Activated T-cell treated with anti-CD3 and anti-CD28 coated beads, Interleukin-2, amount 50 U/mL, for 72 hours (primary cell): Measurements from ENCODE around the gene MRPL1. TPM values are rescaled to one million over a fixed set of nuclear protein-coding genes. Genes with fewer than 3 reads are reported as not detected.

ENCODE experiments used
- ATAC-seq, 2 donors: fragments of 150-1000 bp; cut with Tn5 transposase; replicated peaks in 1 of 2; 2 replicates each; pipeline ENCODE4 v1.10.0; 2021; ENCODE audit warnings: moderate library complexity in 2 of 2, mild to moderate bottlenecking in 1 of 2
- DNase-seq, 2 donors: peaks; one replicate each; pipeline ENCODE4 v3.0.0; 2021 to 2022; ENCODE audit warnings: mixed read lengths in 1 of 2
- H3K27ac Mint-ChIP-seq: one replicate; pipeline ENCODE4 v1.8.0; 2022; ENCODE audit warnings: mild to moderate bottlenecking, moderate library complexity, mixed read lengths
- H3K27me3 Mint-ChIP-seq: one replicate; pipeline ENCODE4 v1.8.0; 2022; ENCODE audit warnings: low read depth, mixed read lengths
- H3K36me3 Mint-ChIP-seq, 2 donors: one replicate each; pipeline ENCODE4 v1.8.0; 2022; ENCODE audit warnings: mixed read lengths in 2 of 2, mild to moderate bottlenecking in 1 of 2; ENCODE audit not compliant: insufficient read depth in 2 of 2
- H3K4me1 Mint-ChIP-seq: one replicate; pipeline ENCODE4 v1.8.0; 2022; ENCODE audit warnings: low read depth, mixed read lengths
- H3K4me3 Mint-ChIP-seq, 2 donors: one replicate each; pipeline ENCODE4 v1.8.0; 2022; ENCODE audit warnings: mild to moderate bottlenecking in 2 of 2, mixed read lengths in 2 of 2, moderate library complexity in 2 of 2
- H3K9me3 Mint-ChIP-seq, 2 donors: one replicate each; pipeline ENCODE4 v1.8.0; 2022; ENCODE audit warnings: mixed read lengths in 2 of 2
- total RNA-seq, 2 donors: library from RNA; stranded (reverse); gene quantifications; one replicate each; pipeline ENCODE4 v1.2.3, GENCODE V29; 2022

Gene MRPL1
- 10 to 100 TPM; 39.3 to 76.8 TPM for total RNA-seq

GRCh38 chr4:77862478-77863216 is at the start of gene MRPL1:
Gene MRPL1 (plus strand): TSS chr4:77862830. CDS start chr4:77862849, 19 bp downstream.
- DNase-seq: peak; percentile 86 to 89
- Mint-ChIP-seq H3K4me1 (peaks cover 87% of the 10 kb centered on the region), H3K9me3 (no peaks in the 10 kb centered on the region), H3K4me3 (peak within 1 kb of the TSS; percentile 97 to 98), H3K27ac (peak within 1 kb of the TSS; percentile 100), H3K27me3 (no peaks in the 10 kb centered on the region), H3K36me3 (peaks cover 14 to 18% of the 10 kb centered on the region in 2 donors)
- ATAC-seq: peak; percentile 69 to 76

- Mint-ChIP-seq H3K4me3 (peak overlapping the region; percentile 58 to 82), H3K27me3 (no peaks in the 10 kb centered on the region), H3K4me1 (peaks cover 72% of the 10 kb centered on the region), H3K36me3 (peaks cover 12 to 34% of the 10 kb centered on the region in 2 donors), H3K9me3 (no peaks in the 10 kb centered on the region), H3K27ac (peak overlapping the region; percentile 78)
- ATAC-seq: no peak
- DNase-seq: no peak
Observed at GRCh38 chr4:77815636-77816035, 47.0 kb upstream of the MRPL1 start.

- Mint-ChIP-seq H3K36me3 (peaks cover 14 to 30% of the 10 kb centered on the region in 2 donors), H3K4me1 (peaks cover 72% of the 10 kb centered on the region), H3K27ac (peak overlapping the region; percentile 89), H3K27me3 (no peaks in the 10 kb centered on the region), H3K9me3 (no peaks in the 10 kb centered on the region), H3K4me3 (peak overlapping the region; percentile 71 to 80)
- ATAC-seq (no peak), DNase-seq (no peak)
Observed at GRCh38 chr4:77816546-77816945, 46.1 kb upstream of the MRPL1 start.

GRCh38 chr4:77817304-77818072 is 45.1 kb upstream of the MRPL1 start:
- peak overlapping the region; percentile 83 for H3K27ac Mint-ChIP-seq
- peak overlapping the region; percentile 89 to 100 for H3K4me3 Mint-ChIP-seq
- peaks cover 72% of the 10 kb centered on the region for H3K4me1 Mint-ChIP-seq
- H3K36me3 Mint-ChIP-seq: peaks cover 14 to 23% of the 10 kb centered on the region in 2 donors
- no peaks in the 10 kb centered on the region for H3K27me3 Mint-ChIP-seq
- DNase-seq: no peak
- ATAC-seq: no peak
- no peaks in the 10 kb centered on the region for H3K9me3 Mint-ChIP-seq

GRCh38 chr4:77818073-77818601 is 44.5 kb upstream of the MRPL1 start:
- peak overlapping the region; percentile 89 to 100 for H3K4me3 Mint-ChIP-seq
- no peaks in the 10 kb centered on the region for H3K9me3 Mint-ChIP-seq
- H3K36me3 Mint-ChIP-seq: peaks cover 14 to 23% of the 10 kb centered on the region in 2 donors
- ATAC-seq: peak in 1 of 2 donors; percentile 14
- peak overlapping the region; percentile 83 for H3K27ac Mint-ChIP-seq
- H3K4me1 Mint-ChIP-seq: peaks cover 72% of the 10 kb centered on the region
- DNase-seq: peak; percentile 52 to 57
- no peaks in the 10 kb centered on the region for H3K27me3 Mint-ChIP-seq

- peak; percentile 17 to 35 for ATAC-seq
- Mint-ChIP-seq H3K4me1 (peaks cover 66% of the 10 kb centered on the region), H3K27me3 (no peaks in the 10 kb centered on the region), H3K4me3 (peak within 1 kb of the TSS; percentile 99 to 100), H3K27ac (peak within 1 kb of the TSS; percentile 100), H3K36me3 (peaks cover 14 to 23% of the 10 kb centered on the region in 2 donors), H3K9me3 (no peaks in the 10 kb centered on the region)
- peak; percentile 74 to 85 for DNase-seq
Observed at GRCh38 chr4:77818602-77819403, 43.8 kb upstream of the MRPL1 start, which contains the start of gene CNOT6L. Gene CNOT6L (minus strand): TSS chr4:77819368. CDS start chr4:77819308, 60 bp downstream.

- peak in 1 of 2 donors; percentile 84 for DNase-seq
- Mint-ChIP-seq H3K27me3 (no peaks in the 10 kb centered on the region), H3K9me3 (no peaks in the 10 kb centered on the region), H3K4me1 (peaks cover 60% of the 10 kb centered on the region), H3K36me3 (peaks cover 14 to 21% of the 10 kb centered on the region in 2 donors), H3K4me3 (peak overlapping the region; percentile 99 to 100), H3K27ac (peak overlapping the region; percentile 98)
- ATAC-seq: peak; percentile 15 to 16
Observed at GRCh38 chr4:77819404-77819842, 43.2 kb upstream of the MRPL1 start.

- ATAC-seq: peak; percentile 80 to 81
- H3K9me3 Mint-ChIP-seq: peaks cover 0 to 4% of the 10 kb centered on the region in 2 donors
- peak overlapping the region; percentile 91 to 99 for H3K4me3 Mint-ChIP-seq
- H3K27ac Mint-ChIP-seq: peak overlapping the region; percentile 100
- H3K4me1 Mint-ChIP-seq: peaks cover 54% of the 10 kb centered on the region
- H3K36me3 Mint-ChIP-seq: peaks cover 14 to 21% of the 10 kb centered on the region in 2 donors
- DNase-seq: peak; percentile 97 to 98
- no peaks in the 10 kb centered on the region for H3K27me3 Mint-ChIP-seq
Observed at GRCh38 chr4:77819843-77820648, 42.6 kb upstream of the MRPL1 start.

GRCh38 chr4:77820649-77821561 is 41.7 kb upstream of the MRPL1 start:
- DNase-seq: peak; percentile 54 to 58
- H3K36me3 Mint-ChIP-seq: peaks cover 14 to 21% of the 10 kb centered on the region in 2 donors
- peak overlapping the region; percentile 100 for H3K27ac Mint-ChIP-seq
- peaks cover 45% of the 10 kb centered on the region for H3K4me1 Mint-ChIP-seq
- peak; percentile 30 to 31 for ATAC-seq
- peaks cover 0 to 4% of the 10 kb centered on the region in 2 donors for H3K9me3 Mint-ChIP-seq
- H3K4me3 Mint-ChIP-seq: peak overlapping the region; percentile 91 to 99
- H3K27me3 Mint-ChIP-seq: no peaks in the 10 kb centered on the region

GRCh38 chr4:77821775-77822174 is 40.9 kb upstream of the MRPL1 start:
- ATAC-seq (peak; percentile 15 to 29), DNase-seq (peak; percentile 49 to 50)
- Mint-ChIP-seq H3K27ac (peak overlapping the region; percentile 100), H3K4me1 (peaks cover 40% of the 10 kb centered on the region), H3K36me3 (peaks cover 14 to 19% of the 10 kb centered on the region in 2 donors), H3K27me3 (no peaks in the 10 kb centered on the region), H3K9me3 (peaks cover 0 to 4% of the 10 kb centered on the region in 2 donors), H3K4me3 (peak overlapping the region; percentile 91 to 99)

- Mint-ChIP-seq H3K27ac (peak overlapping the region; percentile 31), H3K36me3 (no peaks in the 10 kb centered on the region), H3K4me3 (no peak overlapping the region), H3K27me3 (no peaks in the 10 kb centered on the region), H3K4me1 (peaks cover 40% of the 10 kb centered on the region), H3K9me3 (peaks cover 0 to 4% of the 10 kb centered on the region in 2 donors)
- no peak for DNase-seq
- no peak for ATAC-seq
Observed at GRCh38 chr4:77826275-77826674, 36.4 kb upstream of the MRPL1 start.
